Suprapubic skin (tissue), 4 donors: Measurements from ENCODE around the gene SPEG. TPM values are rescaled to one million over a fixed set of nuclear protein-coding genes. Genes with fewer than 3 reads are reported as not detected.

Source experiments
- DNase-seq, 2 donors: peaks; one replicate each; pipeline ENCODE4 v3.0.0-alpha.2; 2019; ENCODE audit warnings: low spot score in 2 of 2
- H3K27ac ChIP-seq: fragments of 200-600 bp; sonication (generic); one replicate; pipeline ENCODE4 v1.5.1; 2019
- H3K27me3 ChIP-seq: fragments of 200-600 bp; sonication (generic); one replicate; pipeline ENCODE4 v1.5.1; 2019
- H3K36me3 ChIP-seq: fragments of 200-600 bp; sonication (generic); one replicate; pipeline ENCODE4 v1.5.1; 2019
- H3K4me1 ChIP-seq: fragments of 200-600 bp; sonication (generic); one replicate; pipeline ENCODE4 v1.5.1; 2019
- H3K4me3 ChIP-seq: fragments of 200-600 bp; sonication (generic); one replicate; pipeline ENCODE4 v1.5.1; 2019; ENCODE audit warnings: mild to moderate bottlenecking
- H3K9me3 ChIP-seq: fragments of 200-600 bp; sonication (generic); one replicate; pipeline ENCODE4 v1.5.1; 2019
- CTCF ChIP-seq, 2 donors: fragments of 200-600 bp in 1 of 2; fragments of 450-650 bp in 1 of 2; sonication (generic) in 1 of 2; IDR thresholded peaks; one replicate each; pipeline ENCODE4 v1.5.1; 2016 to 2019; ENCODE audit warnings: antibody characterized with exemption in 2 of 2, mild to moderate bottlenecking in 1 of 2, moderate library complexity in 1 of 2
- EP300 ChIP-seq: sonication (generic); formaldehyde crosslinking; IDR thresholded peaks from one replicate; pipeline ENCODE4 v1.6.1; 2017; ENCODE audit warnings: antibody characterized with exemption
- POLR2A ChIP-seq, 2 donors: fragments of 450-650 bp; IDR thresholded peaks; one replicate each; pipeline ENCODE4 v1.6.1; 2017; ENCODE audit warnings: antibody characterized with exemption in 2 of 2, mild to moderate bottlenecking in 2 of 2, moderate library complexity in 2 of 2
- POLR2AphosphoS5 ChIP-seq, 3 donors: sonication (generic); formaldehyde crosslinking; IDR thresholded peaks; one replicate each; pipeline ENCODE4 v1.6.1; 2017; ENCODE audit warnings: antibody characterized with exemption in 3 of 3
- WGBS: methylation state at CpG from one replicate; pipeline ENCODE4 v1.1.5; 2018; 5-methylcytosine and 5-hydroxymethylcytosine counted together
- total RNA-seq, 4 donors: library from RNA; depleted of rRNA; stranded (reverse); fragments of >200 nt; gene quantifications; one replicate each; pipeline ENCODE4 v1.1.0, GENCODE V29; 2016

The SPEG gene
- total RNA-seq, 4 donors from 2014 or later: 6.5 to 17.2 (median 6.7) TPM

GRCh38 chr2:219525533-219526232 is 91.0 kb downstream of the SPEG start:
- WGBS: 72% methylated on average over 8 of the region's 9 CpGs
- Histone ChIP-seq H3K4me3 (no peak overlapping the region), H3K36me3 (no peaks in the 10 kb centered on the region), H3K27me3 (peaks cover 93% of the 10 kb centered on the region), H3K4me1 (peaks cover 27% of the 10 kb centered on the region), H3K27ac (no peak overlapping the region), H3K9me3 (no peaks in the 10 kb centered on the region)
- DNase-seq: no peak
- TF ChIP-seq CTCF (IDR thresholded peaks at IDR 0.05) (no peak), EP300 (no peak), POLR2AphosphoS5 (IDR thresholded peaks at IDR 0.05) (no peak), POLR2A (IDR thresholded peaks at IDR 0.05) (no peak)

GRCh38 chr2:219526320-219527075 is 91.9 kb downstream of the SPEG start:
- no peak for DNase-seq
- Histone ChIP-seq H3K27me3 (peaks cover 89% of the 10 kb centered on the region), H3K4me3 (no peak overlapping the region), H3K27ac (no peak overlapping the region), H3K36me3 (no peaks in the 10 kb centered on the region), H3K9me3 (no peaks in the 10 kb centered on the region), H3K4me1 (peaks cover 21% of the 10 kb centered on the region)
- WGBS: 68% methylated on average over 9 of the region's 11 CpGs
- TF ChIP-seq EP300 (no peak), POLR2A (IDR thresholded peaks at IDR 0.05) (no peak), POLR2AphosphoS5 (IDR thresholded peaks at IDR 0.05) (no peak), CTCF (IDR thresholded peaks at IDR 0.05) (no peak)

GRCh38 chr2:219527076-219527394 is 92.4 kb downstream of the SPEG start:
- TF ChIP-seq POLR2A (IDR thresholded peaks at IDR 0.05): no peak
- no peak for TF ChIP-seq EP300
- TF ChIP-seq CTCF (IDR thresholded peaks at IDR 0.05): no peak
- TF ChIP-seq POLR2AphosphoS5 (IDR thresholded peaks at IDR 0.05): no peak
- peaks cover 89% of the 10 kb centered on the region for H3K27me3 ChIP-seq
- 52% methylated on average over 3 of the region's 6 CpGs for WGBS
- no peaks in the 10 kb centered on the region for H3K9me3 ChIP-seq
- no peak for DNase-seq
- H3K36me3 ChIP-seq: no peaks in the 10 kb centered on the region
- H3K4me1 ChIP-seq: peaks cover 19% of the 10 kb centered on the region
- H3K27ac ChIP-seq: no peak overlapping the region
- no peak overlapping the region for H3K4me3 ChIP-seq

- Histone ChIP-seq H3K4me3 (no peak overlapping the region), H3K27me3 (peaks cover 88% of the 10 kb centered on the region), H3K36me3 (no peaks in the 10 kb centered on the region), H3K4me1 (peaks cover 15% of the 10 kb centered on the region), H3K9me3 (no peaks in the 10 kb centered on the region), H3K27ac (no peak overlapping the region)
- WGBS: 54% methylated on average over 5 of the region's 5 CpGs
- no peak for DNase-seq
- no peak for TF ChIP-seq POLR2A (IDR thresholded peaks at IDR 0.05)
- no peak for TF ChIP-seq CTCF (IDR thresholded peaks at IDR 0.05)
- no peak for TF ChIP-seq POLR2AphosphoS5 (IDR thresholded peaks at IDR 0.05)
- no peak for TF ChIP-seq EP300
Observed at GRCh38 chr2:219527472-219527871, 92.8 kb downstream of the SPEG start.
